ACC112 (cell line): Measurements from ENCODE around the gene PAX7.
"Not testable (repeated sequence)": the region's sequence is repeated elsewhere in the genome, so short reads cannot be mapped to it uniquely, and the experiment has no call there.

Experiments used
- H2AFZ ChIP-seq: fragments of 200-600 bp; sonication (generic); one replicate; pipeline ENCODE4 v1.6.0; 2017; ENCODE audit warnings: antibody characterized with exemption, low read length; ENCODE audit not compliant: unreplicated experiment
- H3K27ac ChIP-seq: fragments of 200-600 bp; sonication (generic); 2 replicates; pipeline ENCODE4 v1.5.1; 2014; ENCODE audit warnings: low read depth, mild to moderate bottlenecking, antibody characterized with exemption, low read length, moderate library complexity
- H3K27me3 ChIP-seq: fragments of 200-600 bp; sonication (generic); 2 replicates; pipeline ENCODE4 v1.6.1; 2014; ENCODE audit warnings: mild to moderate bottlenecking, antibody characterized with exemption, low read length, moderate library complexity, mixed read lengths; ENCODE audit not compliant: insufficient read depth
- H3K36me3 ChIP-seq: fragments of 200-600 bp; sonication (generic); 2 replicates; pipeline ENCODE4 v1.6.1; 2016; ENCODE audit warnings: mild to moderate bottlenecking, antibody characterized with exemption, low read length, moderate library complexity, mixed read lengths; ENCODE audit not compliant: insufficient read depth
- H3K4me1 ChIP-seq: fragments of 200-600 bp; sonication (generic); one replicate; pipeline ENCODE4 v1.6.1; 2016; ENCODE audit warnings: low read length, mixed read lengths; ENCODE audit not compliant: insufficient read depth, unreplicated experiment, control insufficient read depth
- H3K4me3 ChIP-seq: fragments of 200-600 bp; sonication (generic); 2 replicates; pipeline ENCODE4 v1.5.1; 2014; ENCODE audit warnings: mild to moderate bottlenecking, low read depth, low read length
- H3K79me2 ChIP-seq: fragments of 200-600 bp; sonication (generic); one replicate; pipeline ENCODE4 v1.6.0; 2016; ENCODE audit warnings: low read length; ENCODE audit not compliant: control insufficient read depth, unreplicated experiment, insufficient read depth

The PAX7 gene

DNA sequence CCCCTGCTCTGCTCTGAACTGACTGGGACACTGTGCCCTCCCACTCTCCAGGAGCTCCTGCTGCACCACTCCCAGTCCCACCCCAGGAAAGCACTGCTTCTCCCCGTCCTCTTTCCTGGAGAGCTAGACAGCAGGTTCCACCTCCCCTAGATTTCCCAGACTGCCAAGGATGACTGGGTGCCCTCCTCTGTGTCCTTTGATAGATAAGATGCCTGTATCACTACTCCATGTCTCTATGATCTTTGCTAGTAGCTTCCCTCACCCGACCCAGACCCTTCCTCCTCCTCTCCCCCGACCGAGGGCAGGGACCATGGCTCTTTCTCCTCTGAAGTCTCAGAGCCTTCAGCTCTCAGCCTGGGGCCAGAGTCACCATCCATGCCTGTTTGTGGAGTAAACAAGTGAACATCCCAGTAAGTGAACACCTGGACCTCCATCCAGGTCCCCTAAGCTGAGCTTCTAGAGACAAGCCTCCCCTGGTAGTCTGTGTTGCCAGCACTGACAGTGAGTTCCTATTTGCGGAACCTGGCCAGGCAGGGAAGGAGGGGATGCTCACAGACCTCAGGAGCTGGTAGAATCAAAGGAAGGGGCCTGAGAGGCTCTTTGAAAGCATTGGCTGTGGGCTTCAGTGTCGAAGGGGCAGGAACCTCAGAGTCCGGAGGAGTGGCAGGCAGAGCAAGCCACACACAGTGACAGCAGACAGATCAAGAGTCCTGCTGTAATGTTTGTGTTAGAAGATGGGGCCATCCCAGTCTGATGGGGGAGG, 104.0 kb downstream of the PAX7 start:
- no peak overlapping the region for H3K4me3 ChIP-seq

GRCh38 chr1:18735224-18735997, 104.8 kb downstream of the PAX7 start:
- Histone ChIP-seq H2AFZ (no peak overlapping the region), H3K27ac (no peak overlapping the region), H3K4me3 (no peak overlapping the region), H3K4me1 (no peaks in the 10 kb centered on the region), H3K27me3 (peaks cover 35% of the 10 kb centered on the region), H3K79me2 (no peaks in the 10 kb centered on the region), H3K36me3 (no peaks in the 10 kb centered on the region)

More for the DNA sequence above, 104.0 kb downstream of the PAX7 start:
- no peaks in the 10 kb centered on the region for H3K36me3 ChIP-seq
- H3K79me2 ChIP-seq: no peaks in the 10 kb centered on the region
- H2AFZ ChIP-seq: no peak overlapping the region
- no peaks in the 10 kb centered on the region for H3K4me1 ChIP-seq
- H3K27ac ChIP-seq: no peak overlapping the region
- peaks cover 41% of the 10 kb centered on the region for H3K27me3 ChIP-seq

DNA sequence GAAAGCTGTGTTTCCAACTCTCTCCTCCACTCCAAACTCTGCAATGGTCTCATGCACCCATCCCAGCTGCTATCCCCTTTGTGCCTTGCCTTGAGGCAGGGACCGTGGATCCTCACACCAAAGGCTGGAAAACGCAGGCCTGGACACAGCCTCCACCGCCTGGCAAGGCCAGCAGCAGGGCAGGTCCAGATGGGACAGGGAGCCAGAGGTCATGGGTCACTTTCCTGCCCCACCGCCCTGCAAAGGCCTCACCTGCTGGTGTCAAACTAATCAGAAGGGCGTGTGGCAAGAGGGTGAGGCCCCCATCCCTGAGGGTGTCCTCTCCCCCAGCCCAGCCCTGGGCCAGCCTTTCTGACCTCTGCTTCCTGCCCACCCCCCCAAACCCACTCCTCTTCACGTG, 106.3 kb downstream of the PAX7 start:
- no peaks in the 10 kb centered on the region for H3K79me2 ChIP-seq
- H3K27me3 ChIP-seq: peaks cover 26% of the 10 kb centered on the region
- no peaks in the 10 kb centered on the region for H3K4me1 ChIP-seq
- H3K36me3 ChIP-seq: no peaks in the 10 kb centered on the region
- H2AFZ ChIP-seq: no peak overlapping the region
- H3K27ac ChIP-seq: no peak overlapping the region
- H3K4me3 ChIP-seq: no peak overlapping the region

- Histone ChIP-seq H2AFZ (no peak overlapping the region), H3K79me2 (no peaks in the 10 kb centered on the region), H3K27me3 (peaks cover 15% of the 10 kb centered on the region), H3K4me3 (no peak overlapping the region), H3K4me1 (no peaks in the 10 kb centered on the region), H3K27ac (no peak overlapping the region), H3K36me3 (no peaks in the 10 kb centered on the region)
Measured at GRCh38 chr1:18738126-18738525, 107.5 kb downstream of the PAX7 start.

DNA sequence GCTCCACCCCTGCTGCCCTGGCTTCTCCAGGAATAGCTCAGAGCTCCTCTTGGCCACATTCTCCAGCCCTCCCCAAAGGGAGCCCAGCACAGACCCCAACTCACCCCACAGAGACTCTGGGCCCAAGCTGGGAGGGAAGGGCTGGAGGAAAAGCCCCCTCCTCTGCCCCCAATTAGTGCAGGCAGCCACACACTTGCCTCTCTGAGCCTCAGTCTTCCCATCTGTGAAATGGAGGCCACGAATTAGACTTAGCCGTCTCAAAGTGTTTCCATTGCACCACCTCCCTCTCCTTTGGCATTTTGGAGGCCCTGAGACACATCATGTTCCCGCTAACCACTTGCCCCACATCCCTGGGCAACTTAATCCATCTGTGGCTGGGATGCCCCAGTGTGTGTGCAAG, 108.0 kb downstream of the PAX7 start:
- H2AFZ ChIP-seq: no peak overlapping the region
- peaks cover 11% of the 10 kb centered on the region for H3K27me3 ChIP-seq
- H3K79me2 ChIP-seq: no peaks in the 10 kb centered on the region
- no peak overlapping the region for H3K27ac ChIP-seq
- no peaks in the 10 kb centered on the region for H3K4me1 ChIP-seq
- H3K4me3 ChIP-seq: no peak overlapping the region
- no peaks in the 10 kb centered on the region for H3K36me3 ChIP-seq

DNA sequence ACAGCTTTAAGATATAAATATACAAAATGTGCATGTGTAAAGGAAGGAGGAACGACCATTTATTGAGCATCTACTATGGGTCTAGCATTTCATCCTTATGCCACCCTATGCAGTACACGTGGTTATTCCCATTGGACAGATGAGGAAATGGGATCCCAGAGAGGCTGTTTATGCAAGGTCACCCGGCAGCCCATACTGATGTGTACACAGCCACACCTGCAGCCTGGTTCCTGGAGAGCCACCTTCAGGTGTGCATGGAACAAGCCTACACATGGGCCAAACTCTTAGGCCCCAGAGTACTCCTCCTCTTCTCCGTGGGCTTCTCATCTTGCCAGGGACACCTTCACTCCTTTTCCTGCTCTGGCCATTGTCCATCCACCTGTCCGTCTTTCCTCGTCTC, 108.8 kb downstream of the PAX7 start:
- H3K4me3 ChIP-seq: no peak overlapping the region
- H3K27me3 ChIP-seq: peaks cover 10% of the 10 kb centered on the region
- H2AFZ ChIP-seq: no peak overlapping the region

GRCh38 chr1:18739897-18740296, 109.3 kb downstream of the PAX7 start:
- Histone ChIP-seq H3K36me3 (no peaks in the 10 kb centered on the region), H3K79me2 (no peaks in the 10 kb centered on the region), H3K4me3 (no peak overlapping the region), H3K4me1 (no peaks in the 10 kb centered on the region), H2AFZ (no peak overlapping the region), H3K27ac (no peak overlapping the region), H3K27me3 (peaks cover 6% of the 10 kb centered on the region)

More for the DNA sequence above, 108.8 kb downstream of the PAX7 start:
- Histone ChIP-seq H3K79me2 (no peaks in the 10 kb centered on the region), H3K27ac (no peak overlapping the region), H3K36me3 (no peaks in the 10 kb centered on the region), H3K4me1 (no peaks in the 10 kb centered on the region)

DNA sequence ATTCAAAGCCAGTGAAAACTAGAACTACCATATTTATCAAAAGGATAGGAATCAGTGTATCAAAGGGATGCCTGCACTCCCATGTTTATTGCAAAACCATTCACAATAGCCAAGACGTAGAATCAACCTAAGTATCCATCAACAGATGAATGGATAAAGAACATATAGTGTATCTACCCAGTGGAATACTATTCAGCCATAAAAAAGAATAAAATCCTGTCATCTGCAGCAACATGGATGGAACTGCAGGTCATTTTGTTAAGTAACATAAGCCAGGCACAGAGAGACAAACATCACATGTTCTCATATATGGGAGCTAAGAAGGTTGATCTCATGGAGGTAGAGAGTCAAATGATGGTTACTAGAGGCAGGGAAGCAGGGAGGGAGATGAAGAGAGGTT, 110.0 kb downstream of the PAX7 start:
- peaks cover 5% of the 10 kb centered on the region for H3K27me3 ChIP-seq
- H2AFZ ChIP-seq: no peak overlapping the region
- H3K4me1 ChIP-seq: no peaks in the 10 kb centered on the region
- H3K79me2 ChIP-seq: no peaks in the 10 kb centered on the region
- H3K27ac ChIP-seq: no peak overlapping the region
- H3K36me3 ChIP-seq: no peaks in the 10 kb centered on the region
- H3K4me3 ChIP-seq: no peak overlapping the region

DNA sequence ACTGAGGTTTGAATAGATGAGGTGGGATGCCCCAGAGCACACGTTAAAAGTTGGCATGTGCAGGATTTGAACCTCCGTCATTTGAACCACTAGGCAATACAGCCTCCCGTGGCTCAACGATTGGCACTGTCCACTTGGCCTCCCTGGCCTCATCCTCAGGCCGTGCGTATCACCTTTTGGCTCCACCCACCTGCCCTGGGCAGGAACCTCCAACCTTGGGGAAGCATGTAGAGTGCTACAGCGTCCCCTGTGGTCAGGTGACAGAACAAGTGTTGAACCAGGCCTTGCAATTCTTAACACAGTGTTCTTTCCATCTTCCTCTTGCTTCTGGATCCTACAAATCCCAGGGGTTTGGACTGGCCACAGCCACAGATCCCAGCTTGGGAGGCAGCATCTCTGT, 112.6 kb downstream of the PAX7 start:
- Histone ChIP-seq H3K27ac (no peak overlapping the region), H3K27me3 (peaks cover 15% of the 10 kb centered on the region), H3K4me1 (no peaks in the 10 kb centered on the region), H3K36me3 (no peaks in the 10 kb centered on the region), H2AFZ (no peak overlapping the region), H3K4me3 (no peak overlapping the region), H3K79me2 (no peaks in the 10 kb centered on the region)

DNA sequence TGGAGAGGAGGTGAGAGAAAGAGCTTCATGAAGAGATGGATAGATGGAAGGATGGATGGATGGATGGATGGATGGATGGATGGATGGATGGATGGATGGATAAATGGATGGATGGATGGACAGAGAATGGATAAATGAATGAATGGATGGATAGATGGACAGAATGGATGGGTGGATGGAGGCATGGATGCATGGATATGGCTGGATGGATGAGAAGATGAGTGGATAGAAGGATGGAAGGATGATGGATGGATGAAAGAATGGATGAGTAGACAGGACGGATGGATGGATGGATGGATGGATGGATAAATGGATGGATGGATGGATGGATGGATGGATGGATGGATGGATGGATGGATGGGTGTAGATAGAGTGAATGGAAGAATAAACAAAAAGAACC, 113.7 kb downstream of the PAX7 start:
- H3K36me3 ChIP-seq, H3K27ac ChIP-seq, H3K4me3 ChIP-seq, H3K4me1 ChIP-seq, H2AFZ ChIP-seq, H3K79me2 ChIP-seq: not testable (repeated sequence)
- peaks cover 15% of the 10 kb centered on the region for H3K27me3 ChIP-seq

GRCh38 chr1:18746981-18747380, 116.3 kb downstream of the PAX7 start:
- Histone ChIP-seq H2AFZ (no peak overlapping the region), H3K36me3 (no peaks in the 10 kb centered on the region), H3K79me2 (no peaks in the 10 kb centered on the region), H3K4me1 (no peaks in the 10 kb centered on the region), H3K27ac (no peak overlapping the region), H3K27me3 (peaks cover 10% of the 10 kb centered on the region; the same call in 1 of the 2 replicates), H3K4me3 (no peak overlapping the region)
